ENCODE data around the gene CERS1.

GRCh38 chr19:18899624-18900560 is 3.9 kb upstream of the CERS1 start:
- no peak for TF ChIP-seq YY1 (IDR thresholded peaks at IDR 0.05; ENCODE audit: insufficient read depth, insufficient read length)
- no peak for TF ChIP-seq ZNF274 (IDR thresholded peaks at IDR 0.05; ENCODE audit: low read depth, low read length)
- TF ChIP-seq SUZ12 (IDR thresholded peaks at IDR 0.05; ENCODE audit: extremely low read depth, insufficient read depth, insufficient read length): no peak

All from NT2/D1 (cell line).